Measurements from ENCODE around the gene ILF2.
A peak's percentile ranks its signal among the peaks of the same experiment; 100 is the strongest.
"Not testable (repeated sequence)": the region's sequence is repeated elsewhere in the genome, so short reads cannot be mapped to it uniquely, and the experiment has no call there.

The ILF2 gene

DNA sequence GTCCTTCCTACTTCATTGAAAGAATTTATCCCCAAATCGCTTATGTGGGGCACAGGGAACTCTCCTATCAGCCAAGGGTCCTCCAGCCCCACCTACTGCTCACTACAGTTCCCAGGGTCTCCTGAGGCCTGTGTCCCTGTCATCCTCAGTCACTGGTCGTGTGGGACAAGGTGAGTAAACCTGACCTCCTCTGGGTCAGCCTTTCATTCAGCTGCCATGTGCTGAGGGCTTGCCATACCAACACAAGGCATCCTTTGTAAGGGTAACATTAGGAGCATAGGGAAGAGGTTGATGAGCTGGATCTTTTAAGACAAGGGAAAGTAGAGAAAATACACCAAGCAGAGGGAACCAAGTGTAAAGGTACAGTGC lies 23.5 kb downstream of the ILF2 start:
- no peak for DNase-seq

DNA sequence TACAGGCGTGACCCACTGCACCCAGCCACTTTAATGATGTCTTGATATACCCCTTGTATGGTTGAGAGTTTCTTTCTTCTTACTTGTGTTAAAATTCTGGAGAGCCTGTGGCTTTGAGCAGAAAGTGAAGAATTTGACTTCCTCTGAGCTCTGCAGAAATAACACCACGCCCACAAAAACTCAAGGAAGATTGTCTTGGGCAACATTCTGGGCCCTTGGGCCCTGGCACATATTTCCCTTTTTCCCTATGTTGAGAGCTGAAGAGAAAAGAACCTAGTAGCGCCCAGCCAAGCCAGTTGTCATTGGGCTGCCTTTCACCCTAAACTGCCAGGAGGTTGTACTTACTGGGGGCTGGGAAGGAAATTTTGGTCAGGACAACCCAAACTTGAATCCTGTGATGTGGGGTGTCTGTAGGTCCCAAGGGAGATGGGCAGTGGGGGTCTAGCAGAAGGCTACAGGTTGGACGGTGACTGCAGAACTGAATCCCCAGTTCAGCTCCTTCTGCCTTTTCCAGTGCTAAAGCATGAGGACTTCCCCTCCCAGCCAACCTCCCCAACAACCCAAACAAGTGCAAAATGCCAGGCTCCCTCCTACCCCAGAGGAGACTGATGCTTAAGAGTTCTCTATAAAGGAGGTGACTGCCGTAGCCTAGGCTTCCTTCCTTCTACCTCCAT lies 24.0 kb downstream of the ILF2 start:
- DNase-seq: no peak

DNA sequence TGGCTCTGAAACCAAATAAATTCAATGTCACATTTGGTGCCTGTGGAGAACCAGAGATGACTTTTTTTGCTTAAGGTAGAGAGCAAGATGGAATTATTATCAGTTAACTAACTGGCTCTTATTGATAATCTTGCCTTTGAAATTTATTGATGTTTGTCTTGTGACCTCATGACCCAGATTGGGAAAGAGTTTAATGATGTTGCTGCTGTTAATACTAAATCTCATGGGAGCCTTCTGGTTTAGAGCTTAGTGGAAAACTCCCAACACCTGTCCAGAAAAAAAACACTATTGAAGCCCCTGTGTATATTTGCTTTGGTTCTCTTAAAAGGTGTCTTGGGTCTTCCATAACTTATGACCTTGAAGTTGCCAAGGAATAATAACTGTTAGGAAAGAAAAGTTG lies 27.0 kb downstream of the ILF2 start:
- DNase-seq: no peak

DNA sequence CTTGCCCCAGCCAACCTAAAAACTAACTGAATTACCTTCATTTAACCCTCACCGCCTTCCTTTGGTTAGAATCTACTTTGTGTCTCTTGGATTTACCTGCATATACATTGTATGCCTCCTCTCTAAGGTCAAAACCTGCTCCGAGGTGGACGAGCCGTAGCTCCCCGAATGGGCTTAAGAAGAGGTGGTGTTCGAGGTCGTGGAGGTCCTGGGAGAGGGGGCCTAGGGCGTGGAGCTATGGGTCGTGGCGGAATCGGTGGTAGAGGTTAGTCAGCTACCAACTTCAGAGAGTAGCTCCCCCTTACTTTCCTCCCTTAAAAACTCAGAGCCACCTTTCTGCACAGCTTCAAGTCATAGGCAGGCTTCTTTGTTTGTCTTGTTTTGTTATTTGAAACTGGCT lies 27.7 kb downstream of the ILF2 start:
- DNase-seq: no peak

DNA sequence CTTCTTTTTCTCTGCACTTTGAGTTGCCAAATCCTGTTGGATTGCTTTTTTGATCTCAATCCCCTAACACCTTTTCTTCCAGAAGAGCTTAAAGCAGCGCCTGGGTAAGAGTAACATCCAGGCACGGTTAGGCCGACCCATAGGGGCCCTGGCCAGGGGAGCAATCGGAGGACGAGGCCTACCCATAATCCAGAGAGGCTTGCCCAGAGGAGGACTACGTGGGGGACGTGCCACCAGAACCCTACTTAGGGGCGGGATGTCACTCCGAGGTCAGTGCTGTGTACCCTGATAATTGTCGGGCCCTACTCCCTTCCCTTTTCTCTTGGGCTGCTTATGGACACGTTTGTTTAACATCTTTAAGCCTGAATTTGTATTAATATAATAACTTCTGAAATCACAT lies 28.6 kb downstream of the ILF2 start:
- DNase-seq: no peak

DNA sequence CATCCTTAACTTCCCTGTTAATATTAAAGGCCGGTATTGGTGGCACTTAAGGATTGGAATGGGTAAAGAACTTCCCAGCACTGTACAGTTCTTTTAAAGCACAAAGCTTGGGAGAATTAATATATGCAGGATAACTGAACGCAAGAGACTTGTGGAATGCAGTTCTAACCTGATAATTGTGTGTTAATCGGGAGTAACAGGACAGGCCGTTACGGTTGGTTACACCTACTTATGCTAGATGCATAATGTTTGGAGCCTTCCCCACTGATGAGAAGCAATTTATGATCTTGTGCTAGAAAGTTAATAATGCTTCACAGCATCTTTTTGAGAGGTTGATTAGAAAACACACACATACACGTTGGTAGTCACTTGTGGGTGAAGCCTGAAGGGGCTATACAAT lies 29.9 kb downstream of the ILF2 start:
- DNase-seq: no peak

DNA sequence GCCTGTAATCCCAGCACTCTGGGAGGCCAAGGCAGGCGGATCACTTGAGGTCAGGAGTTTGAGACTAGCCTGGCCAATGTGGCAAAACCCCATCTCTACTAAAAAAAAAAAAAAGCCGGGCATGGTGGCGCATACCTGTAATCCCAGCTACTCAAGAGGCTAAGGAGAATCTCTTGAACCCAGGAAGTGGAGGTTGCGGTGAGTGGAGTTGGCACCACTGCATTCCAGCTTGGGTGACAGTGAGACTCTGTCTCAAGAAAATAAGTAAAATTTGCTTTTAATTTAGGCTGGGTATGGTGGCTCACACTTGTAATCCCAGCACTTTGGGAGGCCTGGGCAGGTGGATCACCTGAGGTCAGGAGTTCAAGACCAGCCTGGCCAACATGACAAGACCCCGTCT lies 30.6 kb downstream of the ILF2 start:
- not testable (repeated sequence) for DNase-seq

DNA sequence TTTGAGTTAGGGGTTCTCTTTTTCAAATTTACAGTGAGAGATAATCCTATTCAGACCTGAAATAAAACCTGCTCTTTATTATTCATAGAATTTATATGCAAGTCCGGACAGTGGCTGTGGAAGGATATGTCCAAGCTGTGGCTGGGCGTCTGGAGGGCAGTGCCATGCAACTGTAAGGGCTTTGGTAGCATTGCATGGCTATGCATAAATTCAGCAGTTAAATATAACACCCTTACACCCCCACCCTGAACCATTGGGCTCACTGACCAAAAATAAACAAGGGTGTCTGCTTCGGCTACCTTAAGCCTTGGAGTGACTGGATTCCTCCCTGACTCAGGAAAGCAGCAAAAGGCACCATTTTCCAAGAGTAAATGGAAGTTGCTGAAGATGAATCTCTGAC lies 31.5 kb downstream of the ILF2 start:
- no peak for DNase-seq

DNA sequence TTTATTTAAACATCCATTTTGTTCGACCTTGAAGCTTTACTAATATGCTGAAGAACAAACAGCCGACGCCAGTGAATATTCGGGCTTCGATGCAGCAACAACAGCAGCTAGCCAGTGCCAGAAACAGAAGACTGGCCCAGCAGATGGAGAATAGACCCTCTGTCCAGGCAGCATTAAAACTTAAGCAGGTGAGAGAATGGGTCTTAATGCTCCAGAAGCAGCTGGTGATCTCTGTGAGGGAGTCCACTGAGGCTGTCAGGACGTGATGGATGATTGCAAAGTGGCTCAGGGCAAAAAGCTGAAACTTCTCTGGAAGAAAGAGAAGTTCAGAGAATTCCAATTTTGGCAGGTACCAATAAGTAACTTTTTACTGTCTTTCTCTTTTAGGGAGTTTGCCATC lies 32.5 kb downstream of the ILF2 start:
- DNase-seq: no peak

DNA sequence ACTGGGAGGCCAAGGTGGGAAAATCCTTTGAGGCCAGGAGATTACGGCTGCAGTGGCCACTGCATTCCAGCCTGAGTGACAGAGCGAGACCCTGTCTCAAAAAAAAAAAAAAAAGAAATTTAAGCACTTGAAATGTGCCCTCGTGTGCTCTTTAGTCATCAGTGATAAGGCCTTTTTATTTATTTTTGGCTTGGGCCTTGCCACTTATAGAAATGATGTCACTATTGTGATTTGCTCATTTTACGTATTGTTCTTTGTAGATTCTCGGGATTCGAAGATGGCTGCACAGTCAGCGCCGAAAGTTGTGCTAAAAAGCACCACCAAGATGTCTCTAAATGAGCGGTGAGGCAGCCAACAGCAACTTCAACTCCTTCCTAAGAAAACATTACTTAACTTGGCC lies 34.5 kb downstream of the ILF2 start:
- no peak for DNase-seq

DNA sequence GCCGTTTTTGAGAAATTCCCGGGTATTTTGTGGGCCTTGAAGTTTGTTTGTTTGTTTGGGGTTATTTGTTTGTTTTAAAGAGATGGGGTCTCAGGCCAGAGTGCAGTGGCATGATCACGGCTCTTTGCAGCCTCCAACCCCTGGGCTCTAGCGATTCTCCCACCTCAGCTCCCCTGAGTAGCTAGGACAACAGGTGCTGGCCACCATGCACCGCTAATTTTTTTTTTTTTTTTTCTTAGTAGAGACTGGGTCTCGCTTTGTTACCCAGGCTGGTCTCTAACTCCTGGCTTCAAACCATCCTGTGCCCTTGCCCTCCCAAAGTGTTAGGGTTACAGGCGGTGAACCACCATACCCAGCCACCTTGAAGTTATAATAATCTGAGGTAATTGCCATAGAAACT lies 34.9 kb downstream of the ILF2 start:
- no peak for DNase-seq

DNA sequence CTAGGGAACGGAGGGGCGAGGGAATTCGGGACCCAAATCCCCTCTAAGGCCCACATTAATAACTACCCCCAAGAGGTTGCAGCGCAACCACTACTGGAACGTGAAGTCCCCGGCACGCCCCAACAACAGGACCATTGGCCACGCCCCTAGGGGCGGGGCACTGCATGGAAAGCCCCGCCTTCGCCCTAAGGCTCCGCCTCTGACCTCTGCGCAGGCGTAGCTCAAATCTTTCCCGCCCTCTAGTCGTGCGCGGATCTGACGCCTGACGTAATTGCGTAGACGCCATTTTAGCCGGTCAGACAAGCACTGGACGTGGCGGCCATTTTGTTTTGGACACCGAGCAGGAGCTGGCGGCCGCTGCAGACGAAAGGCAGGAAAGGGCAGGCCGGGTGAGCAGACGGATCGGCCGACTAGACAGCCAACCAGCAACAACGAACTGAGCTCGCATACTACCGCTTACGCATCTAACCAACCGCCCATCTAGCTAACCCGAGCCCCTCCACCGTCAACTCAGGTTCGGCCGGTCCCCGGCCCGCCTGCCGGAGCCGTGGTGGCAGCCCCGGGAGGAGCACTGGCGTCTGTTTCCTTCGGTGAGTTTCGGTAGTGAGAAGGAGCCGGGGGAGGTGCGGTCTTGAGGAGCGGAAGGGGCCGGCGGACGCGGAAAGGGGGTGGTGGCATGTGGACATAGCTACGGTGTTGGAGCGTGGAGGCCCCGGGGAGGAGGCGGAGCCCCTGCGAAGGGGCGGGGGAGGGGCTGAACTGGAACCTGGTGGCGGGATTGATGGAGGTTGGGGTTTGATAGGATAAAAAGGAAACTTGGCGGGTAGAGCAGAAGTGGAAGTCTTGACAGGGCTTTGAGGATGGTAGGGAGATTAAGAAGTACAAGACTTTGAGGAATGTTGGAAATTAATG lies 36.8 kb downstream of the ILF2 start, which contains the start of gene CHTOP:
TSS of gene CHTOP (plus strand) at position 313 of the 912 bp plus-strand sequence. CDS start 2,523 bp downstream, outside the sequence.
- peak; percentile 94 for DNase-seq

DNA sequence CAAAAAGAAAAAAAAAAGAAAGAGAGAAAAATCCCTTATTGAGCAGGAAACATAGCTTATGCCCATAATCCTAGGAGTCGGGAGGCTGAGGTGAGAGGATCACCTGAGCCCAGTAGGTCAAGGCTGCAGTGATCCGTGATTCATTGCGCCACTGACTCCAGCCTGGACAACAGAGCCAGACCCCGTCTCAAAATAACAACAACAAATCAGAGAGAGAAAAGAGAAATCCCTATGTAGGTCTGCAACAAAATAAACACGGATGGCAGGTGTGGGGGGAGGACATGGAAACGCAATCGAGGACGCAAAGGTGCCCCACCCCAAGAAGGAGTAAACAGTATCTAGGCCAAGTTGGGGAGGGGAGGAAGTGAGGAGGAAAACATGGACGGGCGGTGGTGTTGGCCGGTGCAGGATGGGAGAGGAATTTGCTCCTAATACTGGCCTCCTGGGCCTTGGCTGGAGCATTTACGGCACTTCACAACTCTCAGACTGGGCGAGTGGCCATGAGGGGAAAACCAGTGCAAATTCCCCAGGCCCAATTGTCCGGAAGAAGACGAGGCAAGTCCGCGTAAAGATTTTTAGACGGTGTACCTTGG lies 37.5 kb downstream of the ILF2 start:
- no peak for DNase-seq

DNA sequence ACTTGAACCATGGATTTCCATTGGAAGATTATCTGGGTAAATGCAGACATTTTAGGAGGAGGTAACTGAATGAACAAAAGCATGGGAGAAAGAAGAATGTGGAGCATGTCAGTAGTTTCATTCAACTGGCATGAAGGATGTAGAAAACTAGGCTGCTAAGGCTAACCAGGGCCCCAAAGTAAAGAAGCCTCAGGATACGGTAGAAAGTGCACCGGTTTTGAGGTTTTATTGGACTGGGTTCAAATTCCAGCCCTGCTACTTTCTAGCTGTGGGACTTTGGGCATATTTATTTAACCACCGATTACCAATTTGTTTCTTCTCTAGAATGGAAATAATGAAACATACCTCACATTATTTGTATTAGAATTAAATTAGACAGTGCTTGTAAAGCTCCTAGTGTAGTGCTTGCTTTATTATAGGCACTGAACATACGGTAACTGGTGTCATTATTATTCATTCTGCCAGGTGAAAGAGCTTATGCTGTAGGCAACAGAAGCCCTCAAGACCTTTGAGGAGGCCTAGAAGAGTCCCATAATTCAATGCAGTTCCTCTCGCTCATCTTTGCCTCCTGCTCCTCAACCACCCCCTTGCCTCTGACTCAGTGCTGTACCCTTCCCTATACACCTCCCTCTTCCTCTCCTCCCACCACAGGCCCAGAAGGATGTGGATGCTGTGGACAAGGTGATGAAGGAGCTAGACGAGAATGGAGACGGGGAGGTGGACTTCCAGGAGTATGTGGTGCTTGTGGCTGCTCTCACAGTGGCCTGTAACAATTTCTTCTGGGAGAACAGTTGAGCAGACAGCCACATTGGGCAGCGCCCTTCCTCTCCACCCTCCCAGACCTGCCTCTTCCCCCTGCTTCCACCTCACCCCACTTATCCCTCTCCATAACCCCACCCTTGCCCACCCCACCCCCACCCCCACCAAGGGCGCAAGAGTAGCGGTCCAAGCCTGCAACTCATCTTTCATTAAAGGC lies 39.5 kb downstream of the ILF2 start:
- no peak for DNase-seq

DNA sequence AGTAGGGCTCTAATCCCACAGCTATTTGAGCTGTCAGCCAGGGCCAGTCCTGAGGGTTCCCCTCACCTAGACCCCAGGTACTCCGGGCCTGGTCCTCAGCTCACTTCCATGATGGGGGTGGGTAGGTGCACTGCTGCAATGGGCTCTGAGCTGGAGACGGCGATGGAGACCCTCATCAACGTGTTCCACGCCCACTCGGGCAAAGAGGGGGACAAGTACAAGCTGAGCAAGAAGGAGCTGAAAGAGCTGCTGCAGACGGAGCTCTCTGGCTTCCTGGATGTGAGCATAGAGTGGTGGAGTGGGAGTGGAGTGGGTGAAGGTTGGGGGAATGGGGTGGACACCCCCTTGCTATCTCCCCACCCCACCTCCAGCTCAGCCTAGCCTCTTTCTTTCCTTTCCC lies 40.4 kb downstream of the ILF2 start:
- DNase-seq: no peak

DNA sequence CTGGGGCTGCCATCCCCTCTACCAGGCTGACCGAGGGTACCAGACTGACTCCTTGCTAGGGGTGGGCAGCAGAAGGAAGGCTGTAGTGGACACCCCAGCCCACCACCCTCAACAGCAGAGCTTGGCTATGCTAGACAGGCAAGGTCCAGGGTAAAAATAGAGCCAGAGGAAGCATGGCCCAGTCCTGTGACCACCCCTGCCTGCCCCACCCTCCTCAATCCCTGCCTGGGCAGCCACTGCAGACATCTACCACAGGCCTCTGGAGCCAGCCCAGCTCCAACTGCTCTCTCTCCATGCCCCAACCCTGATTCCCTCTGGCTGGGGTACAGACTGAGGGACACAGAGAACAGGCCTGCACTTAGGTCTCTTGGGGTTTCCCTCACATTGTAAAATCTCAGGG lies 40.8 kb downstream of the ILF2 start:
- DNase-seq: no peak

DNA sequence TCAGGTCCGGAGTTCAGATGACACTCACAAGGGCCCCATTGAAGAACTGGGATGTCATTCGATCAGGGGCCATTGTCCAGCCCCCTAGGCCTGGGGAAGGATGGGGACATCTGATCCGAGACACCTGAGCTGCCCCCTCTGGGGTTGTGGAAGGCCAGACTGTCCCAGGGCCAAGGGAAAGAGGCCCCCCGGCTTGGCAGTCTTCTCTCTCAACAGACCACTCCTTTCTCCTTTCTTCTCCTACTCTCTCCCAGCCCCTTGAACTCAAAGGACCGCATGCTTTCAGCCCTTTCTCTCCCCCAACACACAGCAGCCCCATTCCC lies 41.5 kb downstream of the ILF2 start:
- no peak for DNase-seq

DNA sequence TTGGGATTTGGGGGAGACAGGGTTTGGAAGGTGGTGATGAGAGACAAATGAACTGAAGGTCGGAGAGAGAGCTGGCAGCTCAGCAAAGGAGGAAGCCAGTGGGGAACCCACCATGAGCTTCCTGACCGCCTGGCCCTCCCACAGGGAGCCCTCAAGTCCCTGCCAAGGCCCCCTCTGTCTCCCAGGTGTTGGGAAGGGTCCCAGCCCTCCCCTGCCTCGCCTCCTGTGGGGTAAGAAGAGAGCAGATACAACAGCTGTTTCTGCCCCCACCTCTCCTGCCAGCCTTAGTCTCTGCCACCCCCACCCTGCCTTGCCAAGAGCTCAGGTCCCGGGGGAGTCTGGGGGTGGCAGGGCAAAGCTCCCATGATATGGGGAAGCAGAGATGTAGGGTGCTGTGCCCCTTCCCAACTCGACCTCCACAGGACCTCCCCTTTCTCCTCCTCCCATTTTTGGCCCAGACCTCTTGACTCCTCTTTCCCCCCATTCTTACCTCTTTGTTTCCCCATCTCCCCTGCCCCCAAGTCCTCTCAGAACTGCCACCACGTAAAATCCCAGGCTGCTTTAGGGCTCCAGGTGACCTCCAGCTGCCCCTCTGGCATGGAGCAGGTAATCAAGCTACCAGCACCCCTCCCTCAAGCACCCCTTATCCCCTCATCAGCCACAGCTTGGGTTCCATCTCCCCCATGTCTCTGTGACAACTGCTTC lies 42.0 kb downstream of the ILF2 start:
- no peak for DNase-seq

DNA sequence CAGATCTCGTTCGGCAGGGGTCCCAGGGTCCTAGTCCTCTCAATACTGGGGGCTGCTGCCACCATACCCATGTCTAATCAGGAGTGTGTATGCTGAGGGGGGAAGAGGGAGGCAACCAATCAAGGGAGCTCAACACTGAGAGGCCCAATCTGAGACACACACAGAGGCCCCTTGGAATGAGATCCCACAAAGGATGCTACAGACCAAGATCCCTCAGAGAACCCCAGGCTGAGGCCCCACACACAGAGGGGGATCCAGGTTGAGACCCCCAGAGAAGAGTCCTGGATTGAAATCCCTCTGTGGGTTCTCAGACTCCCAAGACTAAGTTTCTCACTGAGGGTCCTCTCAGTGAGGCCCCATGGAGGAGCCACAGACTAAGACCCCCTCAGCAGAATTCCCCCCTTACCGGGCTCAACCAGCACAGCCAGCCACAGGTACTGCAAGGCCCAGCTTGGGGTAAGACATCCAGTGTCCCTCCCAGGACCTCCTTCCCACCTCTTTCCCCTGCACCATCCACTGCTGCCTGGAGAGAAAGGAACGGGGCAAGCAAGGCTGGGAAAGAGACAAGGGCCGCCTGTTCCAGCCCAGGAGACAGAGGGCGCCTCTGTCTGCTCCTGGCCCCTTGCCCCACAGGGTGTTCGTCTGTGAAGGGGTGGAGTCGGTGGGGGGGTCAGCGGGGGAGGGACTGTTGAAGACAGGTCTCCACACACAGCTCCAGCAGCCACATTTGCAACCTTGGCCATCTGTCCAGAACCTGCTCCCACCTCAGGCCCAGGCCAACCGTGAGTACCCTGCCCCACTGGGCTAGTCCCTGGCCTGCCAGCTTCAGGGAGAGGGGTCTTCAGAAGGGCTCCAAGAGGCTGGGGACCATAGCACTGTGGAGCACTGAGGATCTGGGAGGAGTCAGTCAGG lies 42.8 kb downstream of the ILF2 start, which contains the start of gene S100A1:
TSS of gene S100A1 (plus strand) at position 720 of the 912 bp plus-strand sequence. CDS start 2,088 bp downstream, outside the sequence.
- DNase-seq: no peak

DNA sequence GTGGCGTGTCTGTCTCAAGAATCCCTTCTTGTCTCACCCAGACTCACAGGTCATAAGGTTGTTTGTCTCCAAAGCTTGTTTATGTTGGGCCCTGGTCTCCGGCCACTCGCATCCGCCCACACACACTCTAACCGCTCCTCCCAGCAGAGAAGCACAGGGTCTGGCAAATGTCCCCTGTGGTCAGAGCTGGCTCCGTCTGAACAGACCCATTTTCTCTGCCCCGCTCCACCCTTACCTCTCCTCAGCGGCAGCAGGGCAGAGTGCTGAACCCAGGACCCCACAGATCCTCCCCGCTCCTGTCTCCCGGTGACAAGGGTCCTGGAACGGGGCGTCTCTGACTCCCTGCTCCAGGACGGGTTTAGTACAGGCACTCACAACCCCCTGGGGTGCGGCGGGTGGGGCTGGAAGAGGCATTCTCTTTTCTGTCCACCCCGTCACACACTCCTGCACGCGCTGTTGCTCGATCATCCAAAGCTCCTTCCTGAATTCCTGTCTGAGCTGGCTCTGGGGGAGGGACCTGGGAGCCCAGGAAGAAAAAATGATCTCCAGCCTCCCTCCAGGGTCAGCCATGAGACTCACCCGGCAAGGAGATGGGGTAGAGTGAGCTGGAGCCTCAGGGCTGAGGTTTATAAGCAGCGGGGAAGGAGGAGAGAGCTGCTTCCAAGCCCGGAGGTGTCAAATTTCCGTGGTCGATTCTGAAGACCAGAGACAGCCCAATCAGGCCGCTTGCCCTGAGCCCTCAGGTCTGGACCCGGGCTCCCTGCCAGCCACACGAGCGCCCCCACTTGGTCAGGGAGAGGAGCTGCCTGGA lies 43.7 kb downstream of the ILF2 start, which contains the start of gene S100A13:
TSS of gene S100A13 (minus strand) at position 602 of the 811 bp plus-strand sequence. CDS start 1,033 bp downstream, outside the sequence.
- DNase-seq: peak; percentile 93

Measured in NCI-H187 treated with DMSO at 0.1 percent for 48 hours (cell line).